ENCODE measurements around the gene DLGAP1.
A peak's percentile ranks its signal among the peaks of the same experiment; 100 is the strongest.
"Not testable (repeated sequence)": the region's sequence is repeated elsewhere in the genome, so short reads cannot be mapped to it uniquely, and the experiment has no call there.

Gene DLGAP1

GRCh38 chr18:3669376-3669775 is 785.7 kb downstream of the DLGAP1 start:
- DNase-seq: no peak

- no peak for DNase-seq
These were observed 787.6 kb downstream of the DLGAP1 start for GRCh38 chr18:3667255-3668137.

- DNase-seq: no peak
These were observed 788.4 kb downstream of the DLGAP1 start for GRCh38 chr18:3666526-3667254.

GRCh38 chr18:3665780-3666525 is 789.2 kb downstream of the DLGAP1 start:
- DNase-seq: peak; percentile 66

- DNase-seq: no peak
These were observed 789.9 kb downstream of the DLGAP1 start for GRCh38 chr18:3665204-3665603.

- no peak for DNase-seq
These were observed 790.4 kb downstream of the DLGAP1 start for GRCh38 chr18:3664563-3665178.

GRCh38 chr18:3663870-3664512 is 791.1 kb downstream of the DLGAP1 start:
- DNase-seq: no peak

- no peak for DNase-seq
These were observed 793.1 kb downstream of the DLGAP1 start for GRCh38 chr18:3661989-3662388.

GRCh38 chr18:3660739-3661515 is 794.2 kb downstream of the DLGAP1 start:
- DNase-seq: no peak

GRCh38 chr18:3658529-3658928 is 796.6 kb downstream of the DLGAP1 start:
- no peak for DNase-seq

GRCh38 chr18:3655254-3656050 is 799.7 kb downstream of the DLGAP1 start:
- DNase-seq: no peak

- no peak for DNase-seq
These were observed 800.5 kb downstream of the DLGAP1 start for GRCh38 chr18:3654442-3655253.

GRCh38 chr18:3653851-3654441 is 801.2 kb downstream of the DLGAP1 start:
- DNase-seq: no peak

- DNase-seq: no peak
These were observed 801.8 kb downstream of the DLGAP1 start for GRCh38 chr18:3653263-3653850.

GRCh38 chr18:3652380-3653262 is 802.5 kb downstream of the DLGAP1 start:
- no peak for DNase-seq

- no peak for DNase-seq
These were observed 803.8 kb downstream of the DLGAP1 start for GRCh38 chr18:3651266-3651665.

- DNase-seq: not testable (repeated sequence)
These were observed 804.5 kb downstream of the DLGAP1 start for GRCh38 chr18:3650521-3651042.

Measured in T-helper 9 cell (primary cell).